Neutrophil (primary cell): ENCODE measurements around the gene LDLRAD3.

Source experiments
- H3K27ac ChIP-seq: fragments of 200-600 bp; sonication (generic); 2 replicates; pipeline ENCODE4 v1.5.1; 2016; ENCODE audit warnings: mild to moderate bottlenecking, moderate library complexity
- H3K27me3 ChIP-seq: fragments of 200-600 bp; sonication (generic); 2 replicates; pipeline ENCODE4 v1.6.0; 2016; ENCODE audit warnings: mild to moderate bottlenecking
- H3K36me3 ChIP-seq: fragments of 200-600 bp; sonication (generic); 2 replicates; pipeline ENCODE4 v1.5.1; 2017
- H3K4me1 ChIP-seq, 2 experiments: fragments of 200-600 bp in 1 of 2; sonication (generic) in 1 of 2; 1 replicate in 1 of 2; 2 replicates in 1 of 2; pipeline versions ENCODE4 v1.5.1 to v1.6.1; 2013 to 2016; ENCODE audit warnings: low read depth in 1 of 2, low read length in 1 of 2, mild to moderate bottlenecking in 1 of 2, moderate library complexity in 1 of 2; ENCODE audit not compliant: control insufficient read depth in 1 of 2, insufficient read depth in 1 of 2
- H3K4me3 ChIP-seq, 2 experiments: fragments of 200-600 bp in 1 of 2; sonication (generic) in 1 of 2; 1 replicate in 1 of 2; 2 replicates in 1 of 2; pipeline ENCODE4 v1.5.1; 2013 to 2016; ENCODE audit warnings: low read depth in 1 of 2, low read length in 1 of 2, mild to moderate bottlenecking in 1 of 2, moderate library complexity in 1 of 2
- H3K9me3 ChIP-seq: fragments of 200-600 bp; sonication (generic); 2 replicates; pipeline ENCODE4 v1.5.1; 2016
- CTCF ChIP-seq: fragments of 200-600 bp; sonication (generic); IDR thresholded peaks from 2 replicates; pipeline ENCODE4 v1.5.1; 2016; ENCODE audit warnings: antibody characterized with exemption

Gene LDLRAD3

DNA sequence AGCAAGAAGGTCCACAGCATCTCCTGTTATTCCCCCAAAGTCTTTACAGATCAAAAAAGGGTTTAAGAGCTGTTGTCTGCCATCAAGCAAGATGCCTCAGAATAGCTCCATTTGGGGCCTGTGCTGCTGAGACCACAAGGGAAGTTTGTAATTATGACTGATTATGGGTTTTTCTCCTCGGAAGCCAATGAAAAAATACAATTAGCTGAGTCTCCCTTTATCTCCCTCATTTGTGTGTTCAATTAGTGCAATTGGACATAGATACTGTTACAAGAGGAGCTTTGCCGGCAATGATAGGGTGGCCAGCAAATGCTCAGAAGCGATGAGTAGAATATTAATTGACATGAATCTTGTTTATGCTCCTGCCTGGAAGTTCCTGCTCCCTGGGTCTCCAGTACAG lies 261.7 kb downstream of the LDLRAD3 start:
- Histone ChIP-seq H3K36me3 (no peaks in the 10 kb centered on the region), H3K27ac (no peak overlapping the region), H3K9me3 (no peaks in the 10 kb centered on the region), H3K4me1 (peaks cover 3 to 9% of the 10 kb centered on the region in 2 experiments), H3K27me3 (no peaks in the 10 kb centered on the region), H3K4me3 (no peak overlapping the region)
- no peak for TF ChIP-seq CTCF

- H3K9me3 ChIP-seq: no peaks in the 10 kb centered on the region
- H3K4me1 ChIP-seq: peaks cover 13 to 19% of the 10 kb centered on the region in 2 experiments
- no peaks in the 10 kb centered on the region for H3K36me3 ChIP-seq
- TF ChIP-seq CTCF: no peak
- no peak overlapping the region for H3K27ac ChIP-seq
- H3K27me3 ChIP-seq: no peaks in the 10 kb centered on the region
- no peak overlapping the region for H3K4me3 ChIP-seq
These were observed 266.7 kb downstream of the LDLRAD3 start for GRCh38 chr11:36210529-36210928.

- no peak overlapping the region for H3K27ac ChIP-seq
- H3K36me3 ChIP-seq: no peaks in the 10 kb centered on the region
- TF ChIP-seq CTCF: no peak
- H3K4me3 ChIP-seq: no peak overlapping the region
- no peaks in the 10 kb centered on the region for H3K27me3 ChIP-seq
- peaks cover 13 to 19% of the 10 kb centered on the region in 2 experiments for H3K4me1 ChIP-seq
- H3K9me3 ChIP-seq: no peaks in the 10 kb centered on the region
These were observed 268.0 kb downstream of the LDLRAD3 start for GRCh38 chr11:36211761-36212430.

- Histone ChIP-seq H3K9me3 (no peaks in the 10 kb centered on the region), H3K27ac (no peak overlapping the region)
- no peak for TF ChIP-seq CTCF
These were observed 268.9 kb downstream of the LDLRAD3 start for GRCh38 chr11:36212564-36213392.

GRCh38 chr11:36213393-36213840 lies 269.6 kb downstream of the LDLRAD3 start:
- H3K36me3 ChIP-seq: no peaks in the 10 kb centered on the region
- H3K27me3 ChIP-seq: no peaks in the 10 kb centered on the region
- H3K4me3 ChIP-seq: no peak overlapping the region
- H3K27ac ChIP-seq: no peak overlapping the region
- no peak for TF ChIP-seq CTCF
- no peaks in the 10 kb centered on the region for H3K9me3 ChIP-seq
- peaks cover 13 to 19% of the 10 kb centered on the region in 2 experiments for H3K4me1 ChIP-seq

More at GRCh38 chr11:36212564-36213392, 268.9 kb downstream of the LDLRAD3 start:
- no peaks in the 10 kb centered on the region for H3K27me3 ChIP-seq
- no peaks in the 10 kb centered on the region for H3K36me3 ChIP-seq
- no peak overlapping the region for H3K4me3 ChIP-seq
- peaks cover 13 to 19% of the 10 kb centered on the region in 2 experiments for H3K4me1 ChIP-seq
